Inflammatory macrophage treated with lipopolysaccharide for 1 hour (primary cell): ENCODE data around the gene ATF7IP.

Experiments
- DNase-seq, 2 donors: peaks; one replicate each; pipeline ENCODE4 v3.0.0-alpha.2; 2020 to 2022

The ATF7IP gene

GRCh38 chr12:14418451-14418890, 53.0 kb downstream of the ATF7IP start:
- peak in 1 of 2 donors; percentile 30 for DNase-seq

GRCh38 chr12:14422516-14423230, 57.2 kb downstream of the ATF7IP start:
- DNase-seq: peak in 1 of 2 donors; percentile 30

GRCh38 chr12:14424545-14424944, 59.1 kb downstream of the ATF7IP start:
- no peak for DNase-seq

- no peak for DNase-seq
These were observed 61.3 kb downstream of the ATF7IP start for GRCh38 chr12:14426792-14427191.

- no peak for DNase-seq
These were observed 62.4 kb downstream of the ATF7IP start for GRCh38 chr12:14427929-14428328.

- no peak for DNase-seq
These were observed 65.0 kb downstream of the ATF7IP start for GRCh38 chr12:14430394-14430986.

GRCh38 chr12:14431975-14432374, 66.5 kb downstream of the ATF7IP start:
- DNase-seq: no peak

- DNase-seq: no peak
These were observed 70.1 kb downstream of the ATF7IP start for GRCh38 chr12:14435627-14436026.

- DNase-seq: peak; percentile 32 to 70
These were observed 76.9 kb downstream of the ATF7IP start for GRCh38 chr12:14442221-14442881.

GRCh38 chr12:14443531-14443930, 78.0 kb downstream of the ATF7IP start:
- peak; percentile 59 to 67 for DNase-seq

GRCh38 chr12:14450479-14450878, 85.0 kb downstream of the ATF7IP start:
- no peak for DNase-seq

GRCh38 chr12:14452336-14452735, 86.9 kb downstream of the ATF7IP start:
- DNase-seq: no peak

- no peak for DNase-seq
These were observed 87.4 kb downstream of the ATF7IP start for GRCh38 chr12:14452865-14453264.

GRCh38 chr12:14454098-14454907, 88.8 kb downstream of the ATF7IP start:
- peak; percentile 34 to 35 for DNase-seq

- no peak for DNase-seq
These were observed 94.8 kb downstream of the ATF7IP start for GRCh38 chr12:14460212-14460841.

GRCh38 chr12:14471497-14471896, 106.0 kb downstream of the ATF7IP start:
- no peak for DNase-seq

GRCh38 chr12:14473707-14474287, 108.3 kb downstream of the ATF7IP start:
- DNase-seq: peak in 1 of 2 donors; percentile 15

GRCh38 chr12:14479004-14479403, 113.5 kb downstream of the ATF7IP start:
- DNase-seq: no peak

- DNase-seq: no peak
These were observed 115.7 kb downstream of the ATF7IP start for GRCh38 chr12:14481201-14481600.

GRCh38 chr12:14482361-14482760, 116.9 kb downstream of the ATF7IP start:
- DNase-seq: no peak

GRCh38 chr12:14482886-14483285, 117.4 kb downstream of the ATF7IP start:
- no peak for DNase-seq

GRCh38 chr12:14495326-14495725, 129.8 kb downstream of the ATF7IP start:
- no peak for DNase-seq
